ENCODE data around the gene CENPU.

The CENPU gene

GRCh38 chr4:184757810-184758209 is 23.9 kb upstream of the CENPU start:
- Histone ChIP-seq H3K9ac (no peak overlapping the region), H3K36me3 (ENCODE audit: insufficient read depth) (no peaks in the 10 kb centered on the region; the same call in 1 of the 2 replicates), H3K4me3 (IDR thresholded peaks at IDR 0.05; ENCODE audit: insufficient read depth, low read depth, low read length) (no peak overlapping the region), H3K27ac (no peak overlapping the region), H3K79me2 (ENCODE audit: insufficient read depth, low read depth) (no peaks in the 10 kb centered on the region), H3K4me1 (ENCODE audit: low read depth, poor library complexity, severe bottlenecking) (peaks cover 5% of the 10 kb centered on the region), H4K20me1 (ENCODE audit: insufficient read depth) (no peaks in the 10 kb centered on the region), H3K27me3 (ENCODE audit: insufficient read depth, low read depth) (no peaks in the 10 kb centered on the region), H2AFZ (ENCODE audit: low read depth) (no peak overlapping the region), H3K4me2 (no peak overlapping the region)
- TF ChIP-seq CTCF (conservative IDR thresholded peaks at IDR 0.05; ENCODE audit: low read depth, low read length): no peak

GRCh38 chr4:184756399-184756798 is 22.5 kb upstream of the CENPU start:
- H3K9ac ChIP-seq: no peak overlapping the region
- no peaks in the 10 kb centered on the region for H3K79me2 ChIP-seq (ENCODE audit: insufficient read depth, low read depth)
- H3K4me1 ChIP-seq (ENCODE audit: low read depth, poor library complexity, severe bottlenecking): no peaks in the 10 kb centered on the region
- H3K27ac ChIP-seq: no peak overlapping the region
- no peaks in the 10 kb centered on the region for H3K27me3 ChIP-seq (ENCODE audit: insufficient read depth, low read depth)
- no peak overlapping the region for H3K4me2 ChIP-seq
- no peaks in the 10 kb centered on the region for H4K20me1 ChIP-seq (ENCODE audit: insufficient read depth)
- H3K36me3 ChIP-seq (ENCODE audit: insufficient read depth): no peaks in the 10 kb centered on the region; the same call in 1 of the 2 replicates
- TF ChIP-seq CTCF (conservative IDR thresholded peaks at IDR 0.05; ENCODE audit: low read depth, low read length): no peak
- no peak overlapping the region for H3K4me3 ChIP-seq (IDR thresholded peaks at IDR 0.05; ENCODE audit: insufficient read depth, low read depth, low read length)
- H2AFZ ChIP-seq (ENCODE audit: low read depth): no peak overlapping the region

- no peak overlapping the region for H3K4me3 ChIP-seq (IDR thresholded peaks at IDR 0.05; ENCODE audit: insufficient read depth, low read depth, low read length)
- H3K4me2 ChIP-seq: no peak overlapping the region
- no peak overlapping the region for H3K9ac ChIP-seq
- no peaks in the 10 kb centered on the region for H4K20me1 ChIP-seq (ENCODE audit: insufficient read depth)
- H3K36me3 ChIP-seq (ENCODE audit: insufficient read depth): no peaks in the 10 kb centered on the region; the same call in 1 of the 2 replicates
- no peaks in the 10 kb centered on the region for H3K4me1 ChIP-seq (ENCODE audit: low read depth, poor library complexity, severe bottlenecking)
- H3K27ac ChIP-seq: no peak overlapping the region
- no peaks in the 10 kb centered on the region for H3K79me2 ChIP-seq (ENCODE audit: insufficient read depth, low read depth)
- H3K27me3 ChIP-seq (ENCODE audit: insufficient read depth, low read depth): no peaks in the 10 kb centered on the region
- TF ChIP-seq CTCF (conservative IDR thresholded peaks at IDR 0.05; ENCODE audit: low read depth, low read length): no peak
- H2AFZ ChIP-seq (ENCODE audit: low read depth): no peak overlapping the region
These were observed 21.4 kb upstream of the CENPU start for GRCh38 chr4:184755278-184755677.

- Histone ChIP-seq H3K4me1 (ENCODE audit: low read depth, poor library complexity, severe bottlenecking) (peaks cover 6% of the 10 kb centered on the region), H3K9ac (no peak overlapping the region)
These were observed 18.8 kb upstream of the CENPU start for GRCh38 chr4:184752496-184753275.

More at GRCh38 chr4:184752496-184753275, 18.8 kb upstream of the CENPU start:
- no peak overlapping the region for H3K4me3 ChIP-seq (IDR thresholded peaks at IDR 0.05; ENCODE audit: insufficient read depth, low read depth, low read length)
- TF ChIP-seq CTCF (conservative IDR thresholded peaks at IDR 0.05; ENCODE audit: low read depth, low read length): no peak
- H3K4me2 ChIP-seq: no peak overlapping the region
- no peaks in the 10 kb centered on the region for H4K20me1 ChIP-seq (ENCODE audit: insufficient read depth)
- no peak overlapping the region for H2AFZ ChIP-seq (ENCODE audit: low read depth)
- H3K36me3 ChIP-seq (ENCODE audit: insufficient read depth): no peaks in the 10 kb centered on the region; the same call in 1 of the 2 replicates
- no peak overlapping the region for H3K27ac ChIP-seq
- H3K79me2 ChIP-seq (ENCODE audit: insufficient read depth, low read depth): no peaks in the 10 kb centered on the region
- H3K27me3 ChIP-seq (ENCODE audit: insufficient read depth, low read depth): no peaks in the 10 kb centered on the region
